Liver (tissue), 9 donors: ENCODE results near the gene GHRHR. TPM values are rescaled to one million over a fixed set of nuclear protein-coding genes. Genes with fewer than 3 reads are reported as not detected.

Experiments
- DNase-seq: peaks from one replicate; pipeline ENCODE4 v3.0.0-alpha.2; 2017; ENCODE audit warnings: low spot score
- H3K27ac ChIP-seq, 2 donors: one replicate each; pipeline ENCODE4 v1.7.0; 2013; ENCODE audit warnings: inconsistent platforms in 2 of 2, low read length in 2 of 2, control low read depth in 1 of 2, low read depth in 1 of 2, mild to moderate bottlenecking in 1 of 2
- H3K27me3 ChIP-seq, 4 donors: one replicate each; pipeline versions ENCODE4 v1.6.1 to v1.7.0; 2013; ENCODE audit warnings: low read length in 3 of 4, inconsistent platforms in 1 of 4, mild to moderate bottlenecking in 1 of 4, moderate library complexity in 1 of 4; ENCODE audit not compliant: control insufficient read depth in 4 of 4, insufficient read depth in 4 of 4
- H3K36me3 ChIP-seq, 4 donors: one replicate each; pipeline versions ENCODE4 v1.6.1 to v1.7.0; 2013; ENCODE audit warnings: low read length in 3 of 4, mild to moderate bottlenecking in 3 of 4, low read depth in 1 of 4, moderate library complexity in 1 of 4; ENCODE audit not compliant: control insufficient read depth in 4 of 4, insufficient read depth in 3 of 4
- H3K4me1 ChIP-seq, 4 donors: one replicate each; pipeline versions ENCODE4 v1.6.1 to v1.7.0; 2013; ENCODE audit warnings: low read length in 3 of 4, mild to moderate bottlenecking in 3 of 4, moderate library complexity in 1 of 4; ENCODE audit not compliant: control insufficient read depth in 4 of 4, insufficient read depth in 4 of 4
- H3K4me3 ChIP-seq, 3 donors: one replicate each; pipeline versions ENCODE4 v1.6.1 to v1.7.0; 2013; ENCODE audit warnings: low read length in 3 of 3, control low read depth in 1 of 3, low read depth in 1 of 3, mild to moderate bottlenecking in 1 of 3
- H3K9ac ChIP-seq, 2 donors: one replicate each; pipeline ENCODE4 v1.7.0; 2013; ENCODE audit warnings: low read length in 2 of 2, mild to moderate bottlenecking in 2 of 2, moderate library complexity in 2 of 2, control low read depth in 1 of 2, low read depth in 1 of 2
- H3K9me3 ChIP-seq, 4 donors: one replicate each; pipeline versions ENCODE4 v1.6.1 to v1.7.0; 2013; ENCODE audit warnings: low read length in 3 of 4; ENCODE audit not compliant: control insufficient read depth in 4 of 4
- EGR1 ChIP-seq, 2 donors: IDR thresholded peaks; 2 replicates each; pipeline ENCODE4 v1.6.1; 2016 to 2018; ENCODE audit warnings: antibody characterized with exemption in 2 of 2, low read depth in 2 of 2
- FOXA1 ChIP-seq: IDR thresholded peaks from 2 replicates; pipeline ENCODE4 v1.6.1; 2016; ENCODE audit warnings: antibody characterized with exemption
- FOXA2 ChIP-seq: IDR thresholded peaks from 2 replicates; pipeline ENCODE4 v1.6.1; 2016; ENCODE audit warnings: antibody characterized with exemption
- GABPA ChIP-seq, 2 donors: IDR thresholded peaks in 1 of 2; conservative IDR thresholded peaks in 1 of 2; 2 replicates each; pipeline ENCODE4 v1.6.1; 2016; ENCODE audit warnings: antibody characterized with exemption in 2 of 2, mild to moderate bottlenecking in 1 of 2, moderate library complexity in 1 of 2
- HNF4A ChIP-seq, 2 donors: conservative IDR thresholded peaks; 2 replicates each; pipeline ENCODE4 v1.6.1; 2016; ENCODE audit warnings: antibody characterized with exemption in 2 of 2, mild to moderate bottlenecking in 2 of 2
- HNF4G ChIP-seq: IDR thresholded peaks from 2 replicates; pipeline ENCODE4 v1.6.1; 2016; ENCODE audit warnings: antibody characterized with exemption
- JUND ChIP-seq, 2 donors: IDR thresholded peaks; 2 replicates each; pipeline ENCODE4 v1.6.1; 2016; ENCODE audit warnings: antibody characterized with exemption in 2 of 2
- MAX ChIP-seq: IDR thresholded peaks from 2 replicates; pipeline ENCODE4 v1.6.1; 2016; ENCODE audit warnings: antibody characterized with exemption
- NR2F2 ChIP-seq: IDR thresholded peaks from 2 replicates; pipeline ENCODE4 v1.6.1; 2016; ENCODE audit warnings: antibody characterized with exemption
- RAD21 ChIP-seq, 2 donors: IDR thresholded peaks; 2 replicates each; pipeline ENCODE4 v1.6.1; 2016; ENCODE audit warnings: antibody characterized with exemption in 2 of 2, mild to moderate bottlenecking in 2 of 2
- RXRA ChIP-seq, 2 donors: IDR thresholded peaks; 2 replicates each; pipeline ENCODE4 v1.6.1; 2017 to 2018; ENCODE audit warnings: antibody characterized with exemption in 2 of 2, mild to moderate bottlenecking in 1 of 2
- SP1 ChIP-seq: IDR thresholded peaks from 2 replicates; pipeline ENCODE4 v1.6.1; 2018; ENCODE audit warnings: antibody characterized with exemption, mild to moderate bottlenecking
- TAF1 ChIP-seq: conservative IDR thresholded peaks from 2 replicates; pipeline ENCODE4 v1.6.1; 2016; ENCODE audit warnings: antibody characterized with exemption, mild to moderate bottlenecking
- YY1 ChIP-seq: IDR thresholded peaks from 2 replicates; pipeline ENCODE4 v1.6.1; 2016; ENCODE audit warnings: antibody characterized with exemption, mild to moderate bottlenecking
- ZBTB33 ChIP-seq: IDR thresholded peaks from 2 replicates; pipeline ENCODE4 v1.6.1; 2016; ENCODE audit warnings: antibody characterized with exemption
- WGBS: extraction: QIAGEN DNeasy Blood & Tissue Kit; methylation state at CpG from one replicate; pipeline ENCODE4 v1.1.7; 2013; 5-methylcytosine and 5-hydroxymethylcytosine counted together
- polyA plus RNA-seq, 2 donors: library from polyadenylated mRNA; stranded (reverse) in 1 of 2; unstranded in 1 of 2; fragments of 200-250 nt in 1 of 2; fragments of >200 nt in 1 of 2; fragmentation: Nextera tagmentation in 1 of 2; extraction: Ambion mirVana in 1 of 2; gene quantifications; one replicate each; pipeline versions ENCODE4 v1.2.1 to v1.2.3, GENCODE V29; 2013 to 2015
- total RNA-seq, 2 donors: library from RNA; depleted of rRNA; stranded (reverse); fragments of >200 nt; gene quantifications; one replicate each; pipeline ENCODE4 v1.2.3, GENCODE V29; 2014
- TF ChIP-seq, protein P1 (sequence below): IDR thresholded peaks from 2 replicates; pipeline ENCODE4 v1.6.1; 2016; ENCODE audit warnings: antibody characterized with exemption, mild to moderate bottlenecking
- TF ChIP-seq, protein P2 (sequence below): IDR thresholded peaks from 2 replicates; pipeline ENCODE4 v1.6.1; 2016; ENCODE audit warnings: antibody characterized with exemption
- TF ChIP-seq, protein P3 (sequence below): fragments of 150-350 bp; IDR thresholded peaks from 2 replicates; pipeline ENCODE4 v1.5.1; 2017; ENCODE audit warnings: improper control_type of control experiment, low read depth, low read length; ENCODE audit not compliant: missing input control
- donor health status: healthy.
- donor health status: healthy.
- donor health status: healthy.
- donor health status: healthy.
- donor health status: healthy.

Gene GHRHR
- total and polyA plus RNA-seq, 4 donors: 0.46 to 0.50 TPM; not detected in 2

DNA sequence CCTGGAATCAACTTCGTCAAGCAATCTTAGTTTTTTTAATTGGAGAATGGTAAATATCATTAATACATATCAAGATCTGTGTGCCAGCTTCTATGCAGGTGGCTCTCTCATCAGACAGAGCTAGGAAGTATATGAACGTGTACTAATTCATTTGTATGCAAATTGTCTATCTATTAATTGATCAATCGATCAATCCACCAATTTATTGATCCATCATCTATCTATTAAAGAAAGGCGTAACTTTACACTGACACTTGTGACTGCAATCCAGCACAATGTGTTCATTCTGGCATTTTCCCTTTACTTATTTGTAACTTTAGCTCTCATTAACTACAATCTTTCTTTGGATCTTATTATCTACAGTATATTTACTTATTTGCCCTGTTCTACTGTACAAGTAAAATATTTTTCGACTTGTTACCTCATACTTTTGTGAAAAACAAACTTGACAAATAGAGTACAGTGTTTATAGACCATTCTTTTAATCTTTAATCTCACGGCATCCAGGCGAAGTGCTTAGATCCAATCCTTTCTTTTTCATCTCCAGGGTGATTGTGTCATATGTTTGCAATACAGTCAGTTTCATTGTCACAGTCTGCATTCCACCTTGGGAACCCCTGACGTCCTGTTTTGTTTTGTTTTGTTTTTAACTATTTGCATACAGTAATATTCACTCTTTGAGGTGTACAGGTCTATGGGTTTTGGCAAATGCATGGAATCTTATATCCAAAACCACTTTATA, 22.0 kb upstream of the GHRHR start:
- H3K36me3 ChIP-seq: no peaks in the 10 kb centered on the region
- DNase-seq: no peak
- H3K4me1 ChIP-seq: peaks cover 0 to 3% (median under 1%) of the 10 kb centered on the region in 4 donors
- H3K27me3 ChIP-seq: no peaks in the 10 kb centered on the region
- H3K9ac ChIP-seq: no peak overlapping the region
- TF ChIP-seq RAD21 (IDR thresholded peaks at IDR 0.05): no peak
- no peak for TF ChIP-seq GABPA (IDR thresholded peaks at IDR 0.05 in 1 of 2, conservative IDR thresholded peaks at IDR 0.05 in 1 of 2)
- TF ChIP-seq, protein P1, sequence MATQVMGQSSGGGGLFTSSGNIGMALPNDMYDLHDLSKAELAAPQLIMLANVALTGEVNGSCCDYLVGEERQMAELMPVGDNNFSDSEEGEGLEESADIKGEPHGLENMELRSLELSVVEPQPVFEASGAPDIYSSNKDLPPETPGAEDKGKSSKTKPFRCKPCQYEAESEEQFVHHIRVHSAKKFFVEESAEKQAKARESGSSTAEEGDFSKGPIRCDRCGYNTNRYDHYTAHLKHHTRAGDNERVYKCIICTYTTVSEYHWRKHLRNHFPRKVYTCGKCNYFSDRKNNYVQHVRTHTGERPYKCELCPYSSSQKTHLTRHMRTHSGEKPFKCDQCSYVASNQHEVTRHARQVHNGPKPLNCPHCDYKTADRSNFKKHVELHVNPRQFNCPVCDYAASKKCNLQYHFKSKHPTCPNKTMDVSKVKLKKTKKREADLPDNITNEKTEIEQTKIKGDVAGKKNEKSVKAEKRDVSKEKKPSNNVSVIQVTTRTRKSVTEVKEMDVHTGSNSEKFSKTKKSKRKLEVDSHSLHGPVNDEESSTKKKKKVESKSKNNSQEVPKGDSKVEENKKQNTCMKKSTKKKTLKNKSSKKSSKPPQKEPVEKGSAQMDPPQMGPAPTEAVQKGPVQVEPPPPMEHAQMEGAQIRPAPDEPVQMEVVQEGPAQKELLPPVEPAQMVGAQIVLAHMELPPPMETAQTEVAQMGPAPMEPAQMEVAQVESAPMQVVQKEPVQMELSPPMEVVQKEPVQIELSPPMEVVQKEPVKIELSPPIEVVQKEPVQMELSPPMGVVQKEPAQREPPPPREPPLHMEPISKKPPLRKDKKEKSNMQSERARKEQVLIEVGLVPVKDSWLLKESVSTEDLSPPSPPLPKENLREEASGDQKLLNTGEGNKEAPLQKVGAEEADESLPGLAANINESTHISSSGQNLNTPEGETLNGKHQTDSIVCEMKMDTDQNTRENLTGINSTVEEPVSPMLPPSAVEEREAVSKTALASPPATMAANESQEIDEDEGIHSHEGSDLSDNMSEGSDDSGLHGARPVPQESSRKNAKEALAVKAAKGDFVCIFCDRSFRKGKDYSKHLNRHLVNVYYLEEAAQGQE: no peak
- no peak for TF ChIP-seq SP1
- TF ChIP-seq YY1: no peak
- no peak for TF ChIP-seq RXRA (IDR thresholded peaks at IDR 0.05)
- no peak for TF ChIP-seq FOXA2
- TF ChIP-seq, protein P2, sequence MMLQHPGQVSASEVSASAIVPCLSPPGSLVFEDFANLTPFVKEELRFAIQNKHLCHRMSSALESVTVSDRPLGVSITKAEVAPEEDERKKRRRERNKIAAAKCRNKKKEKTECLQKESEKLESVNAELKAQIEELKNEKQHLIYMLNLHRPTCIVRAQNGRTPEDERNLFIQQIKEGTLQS: no peak
- H3K9me3 ChIP-seq: peaks cover 0 to 2% (median 0%) of the 10 kb centered on the region in 4 donors
- H3K27ac ChIP-seq: no peak overlapping the region
- 40% methylated on average over 8 of the region's 8 CpGs for WGBS
- H3K4me3 ChIP-seq: no peak overlapping the region

DNA sequence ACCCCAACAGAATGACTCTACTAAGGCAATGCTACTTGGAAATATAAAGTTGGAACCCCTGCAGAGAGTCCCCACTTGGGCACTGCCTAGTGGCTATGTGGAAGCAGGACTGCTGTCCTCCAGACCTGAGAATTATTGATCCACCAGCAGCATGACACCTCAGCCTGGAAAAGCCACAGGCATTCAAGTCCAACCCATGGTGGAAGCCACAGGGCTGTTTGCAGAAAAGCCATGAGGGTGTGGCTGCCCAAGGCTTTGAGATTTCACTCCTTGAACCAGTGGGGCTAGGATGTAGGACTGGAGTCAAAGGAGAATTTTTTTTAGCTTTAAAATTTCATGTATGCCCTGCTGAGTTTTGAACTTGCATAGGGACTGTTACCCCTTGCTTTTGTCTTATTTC, 13.6 kb upstream of the GHRHR start:
- TF ChIP-seq, protein P2: no peak
- TF ChIP-seq JUND (IDR thresholded peaks at IDR 0.05): no peak
- TF ChIP-seq FOXA1: no peak
- TF ChIP-seq, protein P1: no peak
- TF ChIP-seq NR2F2: no peak
- TF ChIP-seq ZBTB33: no peak
- no peak for TF ChIP-seq RXRA (IDR thresholded peaks at IDR 0.05)
- TF ChIP-seq, protein P3, sequence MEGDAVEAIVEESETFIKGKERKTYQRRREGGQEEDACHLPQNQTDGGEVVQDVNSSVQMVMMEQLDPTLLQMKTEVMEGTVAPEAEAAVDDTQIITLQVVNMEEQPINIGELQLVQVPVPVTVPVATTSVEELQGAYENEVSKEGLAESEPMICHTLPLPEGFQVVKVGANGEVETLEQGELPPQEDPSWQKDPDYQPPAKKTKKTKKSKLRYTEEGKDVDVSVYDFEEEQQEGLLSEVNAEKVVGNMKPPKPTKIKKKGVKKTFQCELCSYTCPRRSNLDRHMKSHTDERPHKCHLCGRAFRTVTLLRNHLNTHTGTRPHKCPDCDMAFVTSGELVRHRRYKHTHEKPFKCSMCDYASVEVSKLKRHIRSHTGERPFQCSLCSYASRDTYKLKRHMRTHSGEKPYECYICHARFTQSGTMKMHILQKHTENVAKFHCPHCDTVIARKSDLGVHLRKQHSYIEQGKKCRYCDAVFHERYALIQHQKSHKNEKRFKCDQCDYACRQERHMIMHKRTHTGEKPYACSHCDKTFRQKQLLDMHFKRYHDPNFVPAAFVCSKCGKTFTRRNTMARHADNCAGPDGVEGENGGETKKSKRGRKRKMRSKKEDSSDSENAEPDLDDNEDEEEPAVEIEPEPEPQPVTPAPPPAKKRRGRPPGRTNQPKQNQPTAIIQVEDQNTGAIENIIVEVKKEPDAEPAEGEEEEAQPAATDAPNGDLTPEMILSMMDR: no peak
- TF ChIP-seq HNF4G: no peak
- no peak for TF ChIP-seq SP1
- TF ChIP-seq TAF1: no peak
- no peak for TF ChIP-seq MAX
- TF ChIP-seq HNF4A (conservative IDR thresholded peaks at IDR 0.05): no peak
- TF ChIP-seq EGR1 (IDR thresholded peaks at IDR 0.05; ENCODE audit: low read depth in 2 of 2): no peak
- no peak for TF ChIP-seq FOXA2
- TF ChIP-seq RAD21 (IDR thresholded peaks at IDR 0.05): no peak
- no peak for TF ChIP-seq GABPA (IDR thresholded peaks at IDR 0.05 in 1 of 2, conservative IDR thresholded peaks at IDR 0.05 in 1 of 2)
- TF ChIP-seq YY1: no peak
- no peaks in the 10 kb centered on the region for H3K27me3 ChIP-seq
- no peaks in the 10 kb centered on the region for H3K36me3 ChIP-seq
- H3K9ac ChIP-seq: no peak overlapping the region
- no peak overlapping the region for H3K27ac ChIP-seq
- no peaks in the 10 kb centered on the region for H3K4me1 ChIP-seq
- DNase-seq: no peak
- no peak overlapping the region for H3K4me3 ChIP-seq
- no peaks in the 10 kb centered on the region for H3K9me3 ChIP-seq
